H9 (cell line): ENCODE results near the gene ZNF488. TPM values are rescaled to one million over a fixed set of nuclear protein-coding genes. Genes with fewer than 3 reads are reported as not detected.

Experiments used
- DNase-seq: peaks from one replicate; pipeline ENCODE4 v3.0.0-alpha.2; 2017
- H2AFZ ChIP-seq: one replicate; pipeline ENCODE4 v1.6.1; 2013; ENCODE audit warnings: mild to moderate bottlenecking, low read length, control low read depth, moderate library complexity
- H2AK5ac ChIP-seq: 2 replicates; pipeline ENCODE4 v1.6.1; 2013; ENCODE audit warnings: low read length, control low read depth, mixed read lengths; ENCODE audit not compliant: insufficient read length
- H2BK120ac ChIP-seq: one replicate; pipeline ENCODE4 v1.6.1; 2013; ENCODE audit warnings: low read depth, mild to moderate bottlenecking, low read length, control low read depth, inconsistent platforms; ENCODE audit not compliant: poor library complexity, severe bottlenecking
- H2BK12ac ChIP-seq: 2 replicates; pipeline ENCODE4 v1.6.1; 2013; ENCODE audit warnings: low read length, control low read depth, mixed read lengths, low read depth; ENCODE audit not compliant: insufficient read length
- H2BK15ac ChIP-seq: 2 replicates; pipeline ENCODE4 v1.6.1; 2013; ENCODE audit warnings: low read depth, low read length, control low read depth
- H2BK20ac ChIP-seq: one replicate; pipeline ENCODE4 v1.6.1; 2013; ENCODE audit warnings: low read depth, mild to moderate bottlenecking, low read length, control low read depth, inconsistent platforms; ENCODE audit not compliant: poor library complexity, severe bottlenecking
- H2BK5ac ChIP-seq: 2 replicates; pipeline ENCODE4 v1.6.1; 2013; ENCODE audit warnings: low read length, control low read depth, mixed read lengths; ENCODE audit not compliant: insufficient read length
- H3K14ac ChIP-seq: 2 replicates; pipeline ENCODE4 v1.6.1; 2013; ENCODE audit warnings: low read length, control low read depth; ENCODE audit not compliant: insufficient read depth
- H3K18ac ChIP-seq: 2 replicates; pipeline ENCODE4 v1.6.1; 2013; ENCODE audit warnings: low read depth, mild to moderate bottlenecking, mixed read lengths, low read length, control low read depth; ENCODE audit not compliant: insufficient read length
- H3K23ac ChIP-seq: 2 replicates; pipeline ENCODE4 v1.6.1; 2013; ENCODE audit warnings: low read length, control low read depth, mixed read lengths, low read depth; ENCODE audit not compliant: insufficient read length
- H3K23me2 ChIP-seq: 2 replicates; pipeline ENCODE4 v1.6.1; 2013; ENCODE audit warnings: low read depth, mild to moderate bottlenecking, mixed read lengths, low read length, control low read depth; ENCODE audit not compliant: insufficient read length, poor library complexity, severe bottlenecking
- H3K27ac ChIP-seq: 2 replicates; pipeline ENCODE4 v1.5.1; 2013; ENCODE audit warnings: low read length, control low read depth, mixed read lengths, low read depth; ENCODE audit not compliant: insufficient read length
- H3K27me3 ChIP-seq: 2 replicates; pipeline ENCODE4 v1.6.1; 2013; ENCODE audit warnings: low read length, control low read depth, inconsistent platforms; ENCODE audit not compliant: insufficient read depth
- H3K4ac ChIP-seq: 2 replicates; pipeline ENCODE4 v1.6.1; 2013; ENCODE audit warnings: low read depth, mild to moderate bottlenecking, control low read depth, inconsistent platforms, low read length, moderate library complexity
- H3K4me1 ChIP-seq: 2 replicates; pipeline ENCODE4 v1.6.1; 2013; ENCODE audit warnings: low read length, control low read depth, inconsistent platforms; ENCODE audit not compliant: insufficient read depth
- H3K4me2 ChIP-seq: 2 replicates; pipeline ENCODE4 v1.6.1; 2013; ENCODE audit warnings: low read length, control low read depth, mixed read lengths; ENCODE audit not compliant: insufficient read length, insufficient read depth
- H3K56ac ChIP-seq: 2 replicates; pipeline ENCODE4 v1.6.1; 2013; ENCODE audit warnings: low read depth, mild to moderate bottlenecking, mixed read lengths, low read length, control low read depth; ENCODE audit not compliant: insufficient read length
- H3K79me1 ChIP-seq: 2 replicates; pipeline ENCODE4 v1.6.1; 2013; ENCODE audit warnings: low read depth, mild to moderate bottlenecking, moderate library complexity, low read length, control low read depth, inconsistent platforms; ENCODE audit not compliant: insufficient read depth, poor library complexity, severe bottlenecking
- H3K79me2 ChIP-seq: 2 replicates; pipeline ENCODE4 v1.6.1; 2013; ENCODE audit warnings: low read length, control low read depth, inconsistent platforms; ENCODE audit not compliant: insufficient read depth
- H3K9ac ChIP-seq: 2 replicates; pipeline ENCODE4 v1.6.1; 2013; ENCODE audit warnings: low read length, control low read depth, mixed read lengths; ENCODE audit not compliant: insufficient read length; ENCODE audit errors: extremely low read depth
- H3K9me3 ChIP-seq: one replicate; pipeline ENCODE4 v1.6.1; 2013; ENCODE audit warnings: low read depth, low read length, inconsistent platforms; ENCODE audit not compliant: control insufficient read depth
- H3T11ph ChIP-seq: one replicate; pipeline ENCODE4 v1.6.1; 2013; ENCODE audit warnings: mild to moderate bottlenecking, low read length, control low read depth, inconsistent platforms
- H4K20me1 ChIP-seq: one replicate; pipeline ENCODE4 v1.6.1; 2013; ENCODE audit not compliant: control insufficient read depth, insufficient read length, insufficient read depth
- H4K5ac ChIP-seq: 2 replicates; pipeline ENCODE4 v1.6.1; 2013; ENCODE audit warnings: low read depth, mild to moderate bottlenecking, mixed read lengths, low read length, control low read depth; ENCODE audit not compliant: insufficient read length
- H4K8ac ChIP-seq: replicated peaks from 2 replicates; pipeline ENCODE4 v1.6.1; 2013; ENCODE audit warnings: low read length, control low read depth, mixed read lengths, low read depth; ENCODE audit not compliant: insufficient read length
- H4K91ac ChIP-seq: 2 replicates; pipeline ENCODE4 v1.6.1; 2013; ENCODE audit warnings: low read depth, mild to moderate bottlenecking, moderate library complexity, mixed read lengths, low read length, control low read depth; ENCODE audit not compliant: insufficient read length
- H3K27ac Mint-ChIP-seq, 3 experiments: 2 replicates in 2 of 3; 3 replicates in 1 of 3; pipeline ENCODE4 v1.8.0; 2020 to 2021; ENCODE audit warnings: mixed read lengths in 3 of 3, mild to moderate bottlenecking in 1 of 3, moderate library complexity in 1 of 3
- H3K27me3 Mint-ChIP-seq: 2 replicates; pipeline ENCODE4 v1.8.0; 2021; ENCODE audit warnings: low read depth, mild to moderate bottlenecking, moderate library complexity, mixed read lengths
- H3K36me3 Mint-ChIP-seq, 3 experiments: 2 replicates in 2 of 3; 3 replicates in 1 of 3; pipeline ENCODE4 v1.8.0; 2020 to 2021; ENCODE audit warnings: low read depth in 3 of 3, mixed read lengths in 3 of 3; ENCODE audit not compliant: insufficient read depth in 1 of 3
- H3K4me1 Mint-ChIP-seq, 2 experiments: 2 replicates each; pipeline ENCODE4 v1.8.0; 2020; ENCODE audit warnings: mixed read lengths in 2 of 2
- H3K4me3 Mint-ChIP-seq, 2 experiments: 2 replicates in 1 of 2; 3 replicates in 1 of 2; pipeline ENCODE4 v1.8.0; 2020 to 2021; ENCODE audit warnings: mild to moderate bottlenecking in 2 of 2, mixed read lengths in 2 of 2, moderate library complexity in 1 of 2
- H3K9me3 Mint-ChIP-seq, 2 experiments: 2 replicates in 1 of 2; 3 replicates in 1 of 2; pipeline ENCODE4 v1.8.0; 2020; ENCODE audit warnings: mild to moderate bottlenecking in 2 of 2, mixed read lengths in 2 of 2, moderate library complexity in 1 of 2
- CTCF ChIP-seq: fragments of 200-600 bp; sonication (generic); conservative IDR thresholded peaks from 3 replicates; pipeline ENCODE4 v1.8.0; 2021; ENCODE audit warnings: antibody characterized with exemption, mild to moderate bottlenecking
- WGBS: extraction: QIAGEN DNeasy Blood & Tissue Kit; methylation state at CpG from one replicate; pipeline ENCODE4 v1.1.7; 2013; ENCODE audit warnings: missing lambda C conversion rate, low lambda C conversion rate, mixed read lengths; ENCODE audit not compliant: insufficient read length; ENCODE audit errors: extremely low coverage; 5-methylcytosine and 5-hydroxymethylcytosine counted together
- total RNA-seq: library from RNA; stranded (reverse); gene quantifications from 2 replicates; pipeline ENCODE4 v1.2.1, GENCODE V29; 2021

ZNF488 gene
- total RNA-seq, 1 experiment from 2014 or later, result 2.9 TPM

GRCh38 chr10:47424231-47424630 lies 40.1 kb upstream of the ZNF488 start:
- H3K9me3 Mint-ChIP-seq, result no peaks in the 10 kb centered on the region; a peak in 2 of 5 replicates
- H3K18ac ChIP-seq, result no peak overlapping the region
- no peaks in the 10 kb centered on the region for H3K79me2 ChIP-seq
- H3K4me3 Mint-ChIP-seq, result no peak overlapping the region
- no peak overlapping the region for H2BK12ac ChIP-seq
- H3K4me1 ChIP-seq, result no peaks in the 10 kb centered on the region; the same call in 1 of the 2 replicates
- WGBS, result no CpG with 5 or more reads among the region's 8 CpGs
- H2BK15ac ChIP-seq, result no peak overlapping the region
- TF ChIP-seq CTCF, result no peak
- H2BK120ac ChIP-seq, result no peak overlapping the region
- H3K14ac ChIP-seq, result no peak overlapping the region
- H3K36me3 Mint-ChIP-seq, result no peaks in the 10 kb centered on the region
- no peak overlapping the region for H3T11ph ChIP-seq
- no peak overlapping the region for H3K9ac ChIP-seq
- H3K4ac ChIP-seq, result no peak overlapping the region
- H3K4me2 ChIP-seq, result no peak overlapping the region
- H3K27me3 ChIP-seq, result no peaks in the 10 kb centered on the region
- H3K23me2 ChIP-seq, result no peaks in the 10 kb centered on the region
- H3K56ac ChIP-seq, result no peak overlapping the region
- H3K4me1 Mint-ChIP-seq, result peaks cover 15 to 19% of the 10 kb centered on the region in 2 experiments
- no peak overlapping the region for H3K23ac ChIP-seq
- H3K27me3 Mint-ChIP-seq, result no peaks in the 10 kb centered on the region; the same call in 1 of the 2 replicates
- no peaks in the 10 kb centered on the region for H3K79me1 ChIP-seq
- H3K27ac ChIP-seq, result no peak overlapping the region
- DNase-seq, result peak; percentile 13
- H4K8ac ChIP-seq, result no peak overlapping the region
- no peak overlapping the region for H4K91ac ChIP-seq
- no peaks in the 10 kb centered on the region for H3K9me3 ChIP-seq
- H2BK20ac ChIP-seq, result no peak overlapping the region
- no peak overlapping the region for H4K5ac ChIP-seq
- no peak overlapping the region for H2BK5ac ChIP-seq
- no peak overlapping the region for H2AK5ac ChIP-seq
- H3K27ac Mint-ChIP-seq, result no peak overlapping the region; a peak in 1 of 7 replicates
- no peaks in the 10 kb centered on the region for H4K20me1 ChIP-seq
- no peak overlapping the region for H2AFZ ChIP-seq
